Cardiac septum (tissue), 1 donor: Measurements from ENCODE around the gene PKD2L2. TPM values are rescaled to one million over a fixed set of nuclear protein-coding genes. Genes with fewer than 3 reads are reported as not detected.
"Not testable (repeated sequence)": the region's sequence is repeated elsewhere in the genome, so short reads cannot be mapped to it uniquely, and the experiment has no call there.

ENCODE experiments used
- DNase-seq: peaks from one replicate; pipeline ENCODE4 v3.0.0-alpha.2; 2020; ENCODE audit warnings: low spot score
- intact Hi-C: fragments of 100-400 bp; cut with DNase I; formaldehyde crosslinking; loops from one replicate; pipeline ENCODE4 v1.14.0; 2022
- long read RNA-seq: library from polyadenylated mRNA; unstranded; transcript quantifications from one replicate; pipeline ENCODE4 v2.0.0, GENCODE V29; 2021
- total RNA-seq: library from RNA; stranded (reverse); fragmentation: NEBNext Ultra II Directional; extraction: Animal tissue kit (Norgen Biotek cat#: 25700); gene quantifications from one replicate; pipeline ENCODE4 v1.2.1, GENCODE V29; 2021
- donor health status: DM: no; HTN: no; CAD: no.

PKD2L2 gene
- total RNA-seq = 0.62 TPM
- long read RNA-seq, partial matches to known transcripts = 0 of 6 reads
- long read RNA-seq, other reads (novel, unspliced or antisense) = 6 of 6 reads

DNA sequence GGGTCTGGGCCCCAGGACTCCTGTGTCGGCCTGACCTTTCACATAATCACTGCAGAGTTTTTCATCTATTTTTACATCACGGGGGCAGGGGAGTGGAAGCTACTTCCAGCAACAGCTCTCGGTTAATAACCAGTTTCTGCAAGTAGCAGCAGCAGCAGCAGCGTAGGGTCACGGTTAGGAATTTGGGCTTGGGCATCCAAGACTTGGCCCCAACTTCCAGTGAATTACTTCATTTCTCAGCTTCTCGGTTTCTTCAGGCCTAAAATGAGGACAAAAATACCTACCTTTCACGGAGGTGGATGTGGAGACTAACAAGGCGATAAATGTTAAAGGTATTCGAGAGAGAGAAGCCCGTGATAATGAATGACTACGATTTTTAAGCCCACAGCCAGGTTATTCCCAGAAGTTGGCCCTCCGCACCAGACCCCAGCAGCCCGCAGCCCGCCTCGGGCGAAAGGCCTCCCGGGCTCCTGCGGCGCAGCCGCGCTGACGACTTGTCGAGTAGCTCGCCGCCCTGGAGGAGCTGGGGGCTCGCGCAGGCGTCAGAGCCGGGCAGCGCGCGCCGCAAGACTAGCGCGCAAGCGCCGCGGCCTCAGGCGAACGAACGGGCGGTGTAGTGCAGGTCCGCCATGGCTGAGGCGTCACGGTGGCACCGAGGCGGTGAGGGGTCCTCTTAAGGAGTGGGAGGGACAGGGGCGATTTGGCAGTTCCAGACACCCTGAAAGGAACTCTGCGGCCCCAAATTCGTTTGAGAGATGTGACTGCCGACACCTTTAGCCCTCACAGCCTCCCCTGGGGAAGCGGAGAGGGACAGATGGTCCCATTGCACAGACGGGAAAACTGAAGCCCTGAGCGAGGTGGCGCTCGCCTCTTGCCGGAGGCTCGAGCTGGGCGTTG lies at the start of gene PKD2L2:
Gene PKD2L2 (plus strand): TSS at position 595 of the 897 bp plus-strand sequence. CDS start 35 bp downstream, at position 630.
- intact Hi-C loops = no loop called here
- peak; percentile 91 for DNase-seq

DNA sequence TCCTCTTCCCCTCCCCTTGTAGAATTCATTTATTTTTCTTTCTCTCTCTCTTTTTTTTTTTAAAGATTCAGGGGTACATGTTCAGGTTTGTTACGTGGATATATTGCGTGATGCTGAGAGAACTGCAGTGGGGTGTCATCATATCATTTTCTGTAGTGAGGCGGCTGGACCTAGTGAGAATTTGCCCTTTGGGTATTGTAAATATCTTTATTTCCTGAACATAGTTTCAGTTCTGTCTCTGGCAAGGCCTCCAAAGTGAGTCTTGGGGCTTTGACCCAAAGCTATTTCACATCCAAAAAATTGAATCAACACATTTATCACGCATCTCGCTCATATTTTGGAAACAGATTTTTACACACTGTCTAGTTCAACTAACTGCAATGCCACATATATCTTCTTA lies 47.0 kb upstream of the PKD2L2 start:
- no peak for DNase-seq
- intact Hi-C loops = no loop called here

DNA sequence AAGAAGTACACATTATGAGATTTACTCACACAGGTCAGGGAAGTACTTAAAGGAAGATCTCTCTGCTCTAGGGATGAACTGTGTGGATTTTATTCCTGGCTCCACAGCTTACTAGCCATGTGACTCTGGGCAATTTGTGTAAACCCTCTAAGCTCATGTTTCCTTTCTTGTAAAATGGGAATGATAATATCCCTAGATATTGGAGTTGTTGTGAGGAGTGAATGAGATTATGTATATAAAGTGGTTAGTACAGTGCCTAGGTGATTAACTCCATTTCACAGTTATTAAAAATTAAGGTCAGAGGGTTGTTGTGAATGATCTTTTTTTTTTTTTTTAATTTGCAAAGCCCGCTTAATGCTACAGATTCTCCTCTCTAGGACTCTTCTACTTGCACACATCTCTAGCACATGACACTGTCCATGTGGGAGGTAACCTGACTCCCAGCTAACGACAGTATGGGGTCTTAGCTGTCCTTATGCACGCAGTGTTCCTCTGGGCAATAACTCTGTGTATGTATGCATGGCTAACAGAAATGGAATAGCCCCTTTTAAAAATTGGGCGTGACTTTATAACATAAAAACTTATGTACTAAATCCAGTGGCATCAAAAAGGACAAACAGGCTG lies 45.5 kb upstream of the PKD2L2 start:
- DNase-seq = no peak
- intact Hi-C loops = no loop called here

DNA sequence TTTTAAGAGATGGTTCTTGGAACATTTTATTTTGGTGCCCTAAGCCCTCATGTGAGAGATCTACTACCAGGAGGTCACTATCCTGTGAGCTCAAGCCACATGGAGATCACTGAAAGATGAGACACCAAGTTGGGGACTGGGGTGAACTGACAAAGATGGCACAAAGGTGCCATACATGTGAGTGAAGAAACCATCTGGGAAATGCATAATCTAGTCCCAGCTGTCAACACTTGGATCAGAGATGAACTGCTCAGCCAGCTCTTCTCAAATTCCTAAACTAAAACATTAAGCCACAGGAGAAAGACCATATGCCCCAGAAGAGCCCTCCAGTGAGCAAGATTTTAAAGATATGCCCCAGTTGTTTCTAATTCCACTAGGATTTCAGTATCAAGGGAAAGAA lies 43.8 kb upstream of the PKD2L2 start:
- intact Hi-C loops = no loop called here
- no peak for DNase-seq

DNA sequence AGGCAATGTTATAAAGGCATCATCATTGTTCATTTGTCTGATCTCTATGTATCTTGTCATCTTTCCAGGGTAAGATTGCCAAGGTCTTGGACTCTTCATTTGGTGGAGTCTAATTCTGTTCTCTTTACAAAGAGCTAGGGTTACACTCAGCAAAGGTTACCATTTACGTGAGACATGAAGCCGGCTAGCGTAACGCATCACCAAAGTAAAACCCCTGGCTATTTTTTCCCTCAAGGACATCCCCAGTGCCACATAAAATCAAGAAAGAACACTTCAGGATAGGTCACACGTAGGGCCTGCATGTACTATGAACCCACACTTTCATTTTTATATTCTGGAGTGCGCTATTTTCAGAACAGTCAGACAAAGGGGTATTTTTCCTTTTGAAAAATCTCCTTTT lies 41.6 kb upstream of the PKD2L2 start:
- DNase-seq = no peak

DNA sequence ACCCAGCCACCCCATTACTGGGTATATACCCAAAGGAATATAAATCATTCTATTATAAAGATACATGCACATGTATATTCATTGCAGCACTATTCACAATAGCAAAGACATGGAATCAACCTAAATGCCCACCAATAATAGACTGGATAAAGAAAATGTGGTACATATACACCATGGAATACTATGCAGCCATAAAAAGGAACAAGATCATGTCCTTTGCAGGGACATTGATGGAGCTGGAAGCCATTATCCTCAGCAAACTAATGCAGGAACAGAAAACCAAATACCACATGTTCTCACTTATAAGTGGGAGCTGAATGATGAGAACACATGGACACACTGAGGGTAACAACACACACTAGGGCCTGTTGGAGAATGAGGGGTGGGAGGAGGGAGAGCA lies 36.1 kb upstream of the PKD2L2 start:
- intact Hi-C loops = not testable (repeated sequence)

More for the DNA sequence above, 41.6 kb upstream of the PKD2L2 start:
- intact Hi-C loops = no loop called here

DNA sequence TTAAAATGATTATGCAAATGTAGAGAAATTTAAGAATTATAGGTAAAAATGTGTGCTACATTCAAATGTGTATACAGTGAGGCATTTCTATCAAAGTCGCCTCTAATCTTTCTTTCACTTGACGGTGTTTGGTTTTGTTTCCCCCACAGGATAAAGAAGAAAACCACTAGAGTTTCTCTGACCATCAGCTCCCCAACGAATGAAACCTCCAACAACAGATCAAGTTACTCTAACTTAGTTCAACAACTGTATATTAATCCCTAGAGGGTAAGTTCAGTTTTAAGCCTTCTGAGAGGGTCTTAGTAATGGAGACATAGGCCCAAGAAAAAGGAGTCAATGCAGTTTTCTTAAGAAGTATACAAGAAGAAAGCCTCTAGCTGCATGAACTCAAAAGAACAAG lies 33.1 kb upstream of the PKD2L2 start:
- intact Hi-C loops = no loop called here
- no peak for DNase-seq

More for the DNA sequence above, 36.1 kb upstream of the PKD2L2 start:
- DNase-seq = not testable (repeated sequence)

DNA sequence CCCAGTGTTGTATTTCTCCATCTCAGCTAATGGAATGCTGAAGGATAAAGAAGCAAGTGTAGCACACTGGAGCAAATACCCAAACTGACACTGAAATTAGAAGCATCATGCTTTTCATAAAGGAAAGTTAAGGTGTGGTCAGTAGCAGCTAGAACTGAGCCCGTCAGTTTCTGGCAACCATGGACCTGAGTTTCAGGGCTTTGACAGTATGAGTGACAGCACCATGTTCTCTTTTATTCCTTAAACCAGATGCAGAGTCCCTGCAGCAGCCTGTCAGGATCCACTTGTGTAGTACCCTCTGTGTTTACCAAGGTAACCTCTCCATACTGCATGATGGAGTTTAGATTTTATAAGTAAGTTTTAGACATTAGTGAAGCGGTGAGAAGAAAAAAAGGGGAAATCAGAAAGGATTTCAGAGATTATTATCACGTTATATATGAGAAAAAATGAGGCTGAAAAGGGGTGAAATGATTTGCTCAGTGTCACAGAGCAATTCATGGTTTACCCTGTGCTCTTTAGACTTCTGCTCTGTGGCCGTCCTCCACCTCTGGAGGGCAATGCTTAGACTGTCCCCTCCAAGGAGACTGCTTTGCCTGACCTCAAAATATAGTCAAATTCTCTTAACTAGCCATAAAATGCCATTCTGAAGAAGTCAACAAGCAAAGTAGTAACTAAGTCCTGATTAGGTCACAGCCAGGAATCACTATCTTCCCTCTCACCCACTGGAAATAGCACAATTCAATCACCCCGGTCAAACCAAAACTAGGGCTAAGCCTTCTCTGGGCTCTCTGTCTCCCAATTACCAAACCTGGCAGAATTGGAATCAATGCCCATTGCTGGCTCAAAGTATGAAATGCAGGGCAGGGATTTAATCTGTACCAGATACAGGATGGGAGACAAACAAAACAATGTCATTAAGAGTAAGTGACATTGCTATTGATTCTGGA lies 32.1 kb upstream of the PKD2L2 start:
- intact Hi-C loops = no loop called here
- DNase-seq = no peak

DNA sequence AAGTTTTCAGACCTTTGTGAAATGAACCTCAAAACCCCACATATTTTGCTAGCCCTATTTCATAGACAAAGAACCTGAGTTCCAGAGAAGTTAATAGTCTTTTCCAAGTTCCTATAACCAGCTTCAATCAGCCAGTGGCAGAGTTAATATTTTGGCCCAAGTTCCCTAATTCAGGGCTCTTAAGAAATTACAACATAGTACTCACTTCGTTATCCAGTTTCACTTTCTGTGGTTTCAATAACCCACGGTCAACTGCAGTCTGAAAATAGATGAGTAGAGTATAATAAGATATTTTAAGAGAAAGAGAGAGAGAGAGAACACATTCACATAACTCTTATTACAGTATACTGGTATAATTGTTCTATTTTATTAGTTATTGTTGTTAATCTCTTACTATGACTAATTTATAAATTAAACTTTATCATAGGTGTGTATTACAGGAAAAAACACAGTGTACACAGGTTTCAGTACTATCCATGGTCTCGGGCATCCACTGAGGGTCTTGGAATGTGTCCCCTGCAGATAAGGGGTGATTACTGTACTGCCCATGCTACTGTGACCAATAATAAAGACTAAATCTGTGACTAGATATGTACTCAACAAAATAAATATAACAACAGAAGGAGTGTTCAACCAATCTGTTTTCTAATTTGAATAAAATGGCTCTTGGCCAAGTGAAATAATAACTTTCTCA lies 30.9 kb upstream of the PKD2L2 start:
- no peak for DNase-seq
- intact Hi-C loops = no loop called here

DNA sequence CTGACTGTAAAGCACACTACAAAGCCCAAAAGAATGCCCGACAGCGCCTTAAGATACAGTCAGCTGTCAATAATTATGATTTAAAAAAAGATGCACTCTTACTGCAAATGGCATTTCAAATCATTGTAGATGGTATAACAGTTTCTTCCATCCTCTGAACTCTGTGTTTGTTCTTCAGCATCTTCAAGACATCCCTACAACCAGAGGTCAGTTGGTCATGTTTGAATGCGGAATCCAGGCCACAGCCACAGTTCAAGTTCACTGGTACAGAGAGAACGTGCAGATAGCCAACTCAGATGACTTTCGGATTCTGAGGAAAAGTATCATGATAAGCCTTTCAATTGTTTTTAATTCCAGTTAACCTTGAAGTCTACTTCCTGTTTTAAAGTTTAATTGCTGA lies 30.3 kb upstream of the PKD2L2 start:
- no peak for DNase-seq
- intact Hi-C loops = no loop called here

DNA sequence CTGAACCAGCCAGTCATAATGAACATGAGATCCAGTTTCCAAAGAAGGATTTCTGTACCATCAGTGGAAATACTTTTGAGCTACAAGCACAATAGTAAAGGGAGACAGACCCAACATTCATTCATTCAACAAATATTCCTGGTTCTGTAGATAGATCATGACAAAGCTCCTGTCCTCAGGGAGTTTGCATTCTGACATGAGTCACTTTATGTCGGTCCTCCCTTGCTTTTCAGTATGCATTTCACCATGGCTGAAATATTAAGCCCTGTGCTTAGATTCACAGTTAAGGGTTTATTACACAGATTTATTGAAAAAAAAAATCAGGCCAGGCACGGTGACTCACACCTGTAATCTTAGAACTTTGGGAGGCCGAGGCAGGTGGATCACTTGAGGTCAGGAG lies 27.0 kb upstream of the PKD2L2 start:
- DNase-seq = no peak
- intact Hi-C loops = no loop called here

DNA sequence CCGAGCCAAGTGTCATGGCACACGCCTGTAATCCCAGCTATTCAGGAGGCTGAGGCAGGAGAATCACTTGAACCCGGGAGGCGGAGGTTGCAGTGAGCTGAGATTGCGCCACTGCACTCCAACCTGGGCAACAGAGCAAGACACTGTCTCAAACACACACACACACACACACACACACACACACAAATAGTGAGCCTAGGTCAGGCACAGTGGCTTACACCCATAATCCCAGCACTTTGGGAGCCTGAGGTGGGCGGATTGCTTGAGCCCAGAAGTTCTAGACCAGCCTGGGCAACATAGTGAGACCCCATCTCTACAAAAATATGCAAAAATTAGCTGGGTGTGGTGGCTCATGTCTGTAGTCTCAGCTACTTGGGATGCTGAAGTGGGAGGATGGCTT lies 25.6 kb upstream of the PKD2L2 start:
- intact Hi-C loops, DNase-seq: not testable (repeated sequence)

DNA sequence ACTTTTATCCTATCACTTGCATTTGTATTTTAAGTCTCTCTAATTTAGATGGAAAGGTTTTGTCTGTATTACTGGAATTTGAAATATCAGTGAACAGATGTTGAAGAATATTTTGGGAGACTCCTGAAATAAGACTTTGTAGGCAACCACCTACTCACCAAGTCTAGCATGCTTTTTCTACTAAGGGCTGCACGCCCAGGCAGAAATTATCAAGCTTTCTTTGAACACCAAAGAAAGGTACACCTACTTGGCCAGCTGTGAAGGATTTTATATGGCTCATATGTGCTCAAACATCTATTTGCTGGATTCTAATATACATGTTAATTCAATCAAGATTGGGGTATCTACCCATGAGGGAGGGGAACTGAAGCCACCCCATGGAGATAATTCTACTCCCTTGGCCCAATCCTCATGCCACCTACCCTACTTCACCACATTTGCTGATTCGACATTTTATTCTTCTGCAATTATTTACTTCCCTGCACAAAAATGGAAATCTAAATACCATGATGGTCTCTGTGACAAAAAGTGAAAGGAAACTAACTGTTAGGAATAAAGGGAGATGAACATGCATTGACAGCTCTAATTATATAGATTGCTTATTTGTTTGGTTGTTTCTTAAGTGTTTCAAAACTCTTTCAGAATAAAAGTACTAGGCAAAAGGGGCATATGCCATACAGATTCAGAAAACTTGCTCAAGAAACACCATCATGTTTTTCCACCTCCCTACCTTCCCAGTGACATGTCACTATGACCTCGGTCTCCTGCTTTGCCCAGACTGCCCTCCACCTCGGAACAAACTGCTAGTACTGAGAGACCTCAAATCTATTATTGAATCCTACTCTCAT lies 22.5 kb upstream of the PKD2L2 start:
- intact Hi-C loops = no loop called here
- DNase-seq = no peak

DNA sequence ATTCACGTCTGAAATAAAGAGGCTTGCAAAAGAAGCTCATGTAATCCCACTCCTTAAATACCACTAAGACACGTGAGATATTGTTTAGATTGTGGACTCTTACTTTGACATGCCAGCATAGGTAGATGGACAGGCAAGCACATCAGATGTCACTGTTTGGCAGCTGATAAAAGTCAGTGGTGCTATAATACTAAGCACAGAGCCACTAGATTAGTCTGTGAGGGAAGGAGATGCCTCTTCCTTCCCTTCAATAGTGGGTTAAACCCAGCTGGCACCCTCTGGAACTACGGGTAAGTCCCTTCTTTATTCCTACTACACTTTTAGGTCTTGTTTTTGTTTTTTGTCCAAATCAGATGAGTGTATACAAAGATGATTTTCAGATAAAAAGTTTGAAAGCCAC lies 21.6 kb upstream of the PKD2L2 start, which contains the start of gene MYOT:
Gene MYOT (plus strand): TSS at position 197 of the 400 bp plus-strand sequence. CDS start 2,792 bp downstream, outside the sequence.
- DNase-seq = no peak
- intact Hi-C loops = no loop called here

DNA sequence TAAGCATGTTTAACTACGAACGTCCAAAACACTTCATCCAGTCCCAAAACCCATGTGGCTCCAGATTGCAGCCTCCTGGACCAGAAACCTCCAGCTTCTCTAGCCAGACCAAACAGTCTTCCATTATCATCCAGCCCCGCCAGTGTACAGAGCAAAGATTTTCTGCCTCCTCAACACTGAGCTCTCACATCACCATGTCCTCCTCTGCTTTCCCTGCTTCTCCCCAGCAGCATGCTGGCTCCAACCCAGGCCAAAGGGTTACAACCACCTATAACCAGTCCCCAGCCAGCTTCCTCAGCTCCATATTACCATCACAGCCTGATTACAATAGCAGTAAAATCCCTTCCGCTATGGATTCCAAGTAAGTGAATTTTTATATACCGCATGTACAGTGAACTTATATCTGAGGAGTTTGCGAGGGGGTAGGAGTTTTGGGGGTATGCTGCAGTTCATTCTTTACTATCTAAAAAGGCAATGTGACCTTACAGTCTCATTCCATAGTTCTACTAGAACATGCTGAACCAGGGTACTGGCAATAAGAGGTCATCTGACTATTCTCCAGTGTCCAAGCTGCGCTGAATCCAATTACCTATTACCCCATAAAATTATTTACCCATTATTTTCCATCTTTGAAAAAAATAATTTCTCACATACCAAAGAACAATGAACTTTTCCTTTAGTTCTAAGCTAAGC lies 18.5 kb upstream of the PKD2L2 start:
- DNase-seq = no peak
- intact Hi-C loops = no loop called here

DNA sequence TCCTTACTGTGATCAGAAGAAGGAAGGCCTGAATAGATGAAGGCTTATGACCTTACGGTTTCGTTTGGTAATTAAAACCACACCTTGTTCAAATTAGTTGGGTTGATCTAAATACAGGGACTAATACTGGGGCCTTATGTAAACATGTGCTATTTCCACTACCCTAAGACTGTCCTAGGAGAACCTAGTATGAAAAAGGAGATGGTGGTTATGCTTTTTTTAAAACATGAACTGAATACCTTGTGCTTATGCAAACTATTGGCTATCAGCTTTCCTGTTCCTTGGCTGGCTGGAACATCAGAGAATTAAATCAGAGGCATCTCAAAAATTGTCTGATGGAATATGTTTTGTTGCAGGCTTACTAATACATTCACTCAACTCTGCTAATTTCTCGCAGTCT lies 17.7 kb upstream of the PKD2L2 start:
- intact Hi-C loops = no loop called here
- no peak for DNase-seq

DNA sequence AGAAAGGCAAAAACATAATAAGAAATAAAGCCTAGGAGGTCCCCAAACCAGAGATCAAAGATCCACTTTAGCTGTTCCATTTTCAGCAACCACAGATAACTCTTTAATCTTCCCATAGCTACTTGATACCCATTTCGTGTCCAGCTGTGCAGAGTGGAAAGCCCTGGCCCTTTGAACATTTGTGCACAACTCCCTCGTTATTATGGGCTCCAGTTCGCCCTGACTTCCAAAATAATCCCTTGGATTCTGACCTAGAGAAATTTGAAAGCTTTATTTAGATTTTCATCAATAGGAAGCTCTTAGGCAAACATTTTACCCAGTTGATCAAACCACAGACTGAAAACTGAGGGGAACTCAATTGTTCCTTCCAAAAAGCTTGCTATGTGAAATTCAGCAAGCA lies 16.8 kb upstream of the PKD2L2 start:
- intact Hi-C loops = no loop called here
- DNase-seq = no peak

DNA sequence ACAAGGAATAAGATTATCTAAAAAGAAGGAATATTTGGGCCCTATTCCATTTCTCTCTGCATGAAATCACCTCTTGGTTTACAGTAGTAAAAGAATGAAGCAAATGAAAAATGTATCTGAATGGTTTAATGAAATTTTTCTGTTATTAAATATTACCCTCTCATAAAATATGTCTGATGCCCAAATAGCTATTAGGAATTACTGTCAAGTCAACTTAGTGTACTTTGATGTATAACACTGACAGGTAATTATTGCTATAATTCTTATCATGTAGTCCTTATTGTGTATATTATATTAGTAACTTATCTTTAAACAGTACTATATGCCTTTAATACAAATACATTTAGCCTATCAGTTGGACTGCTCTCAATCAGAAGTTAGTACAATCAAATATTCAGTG lies 13.2 kb upstream of the PKD2L2 start:
- no peak for DNase-seq
- intact Hi-C loops = no loop called here
